ENCODE data around the gene C1QTNF9.
"Not testable (repeated sequence)": the region's sequence is repeated elsewhere in the genome, so short reads cannot be mapped to it uniquely, and the experiment has no call there.

Gene C1QTNF9

DNA sequence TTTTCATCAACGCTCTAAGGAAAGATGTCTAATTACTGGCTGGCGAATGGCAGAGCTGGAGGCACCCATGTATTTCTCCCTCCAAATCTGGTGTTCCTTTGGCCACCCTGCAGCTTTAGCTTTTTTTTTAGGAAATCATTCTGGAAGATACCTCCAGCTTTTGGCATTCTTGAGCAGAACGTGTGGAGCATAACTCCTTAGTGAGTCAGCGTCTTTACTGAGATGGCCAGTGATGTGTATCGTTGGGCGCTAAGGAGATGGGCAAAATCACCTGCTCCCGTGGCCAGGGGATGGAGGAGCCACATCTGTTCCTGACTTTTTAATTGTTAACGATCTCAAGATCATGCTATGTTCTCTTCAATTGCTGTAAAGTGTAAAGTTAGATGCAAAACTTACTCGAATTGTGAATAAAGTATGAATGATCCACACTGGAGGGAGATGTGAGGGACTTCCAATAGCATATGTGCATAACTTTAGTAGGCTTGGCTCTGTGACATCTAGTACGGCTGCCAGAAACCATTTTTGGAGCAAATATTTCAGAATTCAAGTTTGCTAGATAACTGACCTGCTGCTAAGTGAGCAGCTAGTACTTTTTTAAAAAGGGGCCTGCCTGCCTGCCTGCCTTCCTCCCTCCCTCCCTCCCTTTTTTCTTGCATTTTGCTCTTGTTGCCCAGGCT lies 24.4 kb upstream of the C1QTNF9 start:
- DNase-seq: no peak

DNA sequence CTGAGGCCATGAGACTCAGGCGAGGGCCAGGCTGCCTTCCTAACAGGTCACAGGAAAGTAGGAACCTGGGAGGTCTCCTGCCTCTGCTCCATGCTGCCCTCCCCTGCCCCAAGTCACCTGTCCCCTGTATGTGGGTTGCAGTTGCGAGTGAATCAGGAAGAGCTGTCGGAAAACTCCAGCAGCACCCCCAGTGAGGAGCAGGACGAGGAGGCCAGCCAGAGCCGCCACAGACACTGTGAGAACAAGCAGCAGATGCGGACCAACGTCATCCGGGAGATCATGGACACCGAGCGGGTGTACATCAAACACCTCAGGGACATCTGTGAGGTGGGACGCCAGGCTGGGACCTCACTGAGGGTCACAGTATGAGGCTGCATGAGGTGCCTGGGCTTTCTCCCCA lies 22.8 kb upstream of the C1QTNF9 start:
- no peak for DNase-seq

DNA sequence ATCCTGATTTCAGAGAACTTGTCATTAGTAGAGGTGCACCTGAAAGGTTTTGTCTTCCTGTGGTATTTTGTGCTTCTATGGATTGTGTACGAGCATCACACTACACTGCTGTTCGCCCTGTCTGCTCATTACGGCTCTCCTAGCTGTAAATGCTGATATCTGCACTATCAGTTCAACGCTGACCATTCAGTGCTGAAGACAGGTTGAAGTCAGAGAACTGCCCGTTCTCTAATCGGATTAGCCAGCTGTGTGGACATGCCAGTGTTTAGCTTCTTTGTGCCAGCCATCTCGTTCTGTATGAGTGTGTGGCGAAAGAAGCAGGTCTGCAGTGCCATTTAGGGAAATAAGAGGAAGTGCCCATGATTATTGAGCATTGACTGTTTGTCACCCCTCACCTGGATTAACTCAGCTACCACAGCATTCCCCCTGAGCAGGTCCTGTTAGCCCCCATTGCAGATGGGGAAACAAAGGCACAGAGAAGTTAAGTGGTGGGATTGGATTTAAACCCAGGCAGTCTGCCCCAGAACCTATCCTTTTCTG lies 21.6 kb upstream of the C1QTNF9 start:
- DNase-seq: no peak

DNA sequence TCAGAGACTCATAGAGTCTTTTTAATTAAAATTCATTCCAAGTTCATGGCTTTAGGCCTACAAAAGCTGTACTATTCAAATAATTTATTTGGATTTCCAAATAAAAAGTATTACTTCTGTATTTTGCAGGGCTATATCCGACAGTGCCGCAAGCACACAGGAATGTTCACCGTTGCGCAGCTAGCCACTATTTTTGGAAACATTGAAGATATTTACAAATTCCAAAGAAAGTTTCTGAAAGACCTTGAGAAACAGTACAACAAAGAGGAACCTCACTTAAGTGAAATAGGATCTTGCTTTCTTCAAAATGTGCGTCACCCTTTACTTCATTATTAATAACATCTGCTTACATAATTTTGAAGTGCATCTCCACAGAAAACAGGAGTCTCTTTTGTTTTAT lies 20.5 kb upstream of the C1QTNF9 start:
- no peak for DNase-seq

DNA sequence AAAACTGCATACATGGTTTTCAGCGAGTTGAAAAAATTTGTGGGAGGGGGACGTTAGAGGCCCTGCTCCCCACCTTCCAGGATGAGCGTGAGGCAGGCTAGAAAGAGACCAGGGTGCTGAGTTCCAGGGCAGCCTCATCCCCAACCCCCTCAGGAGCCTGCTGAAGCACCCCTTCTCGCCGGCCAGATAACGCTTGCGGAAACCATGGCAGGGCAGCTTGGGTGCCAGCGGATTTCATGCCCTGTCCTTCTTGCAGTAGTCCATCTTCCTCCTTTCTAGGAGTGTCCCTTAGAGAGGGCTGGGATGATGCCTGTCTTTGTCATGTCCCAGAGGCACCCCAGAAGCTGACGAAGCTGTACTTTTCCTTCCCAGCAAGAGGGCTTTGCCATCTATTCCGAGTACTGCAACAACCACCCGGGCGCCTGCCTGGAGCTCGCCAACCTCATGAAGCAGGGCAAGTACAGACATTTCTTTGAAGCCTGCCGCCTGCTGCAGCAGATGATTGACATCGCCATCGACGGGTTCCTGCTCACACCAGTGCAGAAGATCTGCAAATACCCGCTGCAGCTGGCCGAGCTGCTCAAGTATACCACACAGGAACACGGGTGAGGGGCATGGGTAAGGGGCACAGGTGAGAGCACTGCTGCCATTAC lies 19.0 kb upstream of the C1QTNF9 start:
- no peak for DNase-seq

DNA sequence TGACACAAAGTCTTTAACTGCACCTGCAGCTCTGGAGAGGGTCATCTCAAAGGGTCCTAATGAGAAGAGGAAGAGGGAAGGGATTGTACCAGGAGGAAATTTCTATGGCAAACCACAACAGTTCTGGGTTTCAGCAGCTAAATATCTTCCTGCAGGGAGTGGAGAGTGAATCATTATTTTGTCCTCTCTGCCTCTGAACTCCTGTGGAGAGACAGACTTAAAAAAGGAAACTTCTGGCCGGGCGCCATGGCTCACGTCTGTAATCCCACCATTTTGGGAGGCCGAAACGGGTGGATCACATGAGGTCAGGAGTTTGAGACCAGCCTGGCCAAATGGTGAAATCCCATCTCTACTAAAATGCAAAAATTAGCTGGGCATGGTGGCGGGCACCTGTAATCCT lies 16.9 kb upstream of the C1QTNF9 start:
- DNase-seq: no peak

DNA sequence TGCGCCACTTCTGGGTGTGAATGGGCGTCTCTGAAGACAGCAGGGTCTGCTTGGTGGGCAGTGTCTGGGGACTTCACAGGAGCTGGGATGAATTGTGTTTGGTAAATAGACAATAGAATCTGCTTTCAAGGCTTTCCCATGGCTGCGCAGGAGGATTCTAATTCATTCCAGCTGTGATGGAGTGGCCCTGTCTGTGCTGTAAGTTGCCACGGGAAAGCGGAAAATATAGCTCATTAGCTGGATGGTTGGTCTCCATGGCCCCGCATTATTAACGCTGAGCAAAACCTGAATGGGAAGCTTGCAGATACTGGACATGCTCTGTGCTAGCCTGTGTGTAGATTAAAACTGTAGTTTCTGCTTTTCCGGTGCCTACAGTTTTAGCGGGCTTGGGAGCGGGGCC lies 15.6 kb upstream of the C1QTNF9 start:
- DNase-seq: no peak

DNA sequence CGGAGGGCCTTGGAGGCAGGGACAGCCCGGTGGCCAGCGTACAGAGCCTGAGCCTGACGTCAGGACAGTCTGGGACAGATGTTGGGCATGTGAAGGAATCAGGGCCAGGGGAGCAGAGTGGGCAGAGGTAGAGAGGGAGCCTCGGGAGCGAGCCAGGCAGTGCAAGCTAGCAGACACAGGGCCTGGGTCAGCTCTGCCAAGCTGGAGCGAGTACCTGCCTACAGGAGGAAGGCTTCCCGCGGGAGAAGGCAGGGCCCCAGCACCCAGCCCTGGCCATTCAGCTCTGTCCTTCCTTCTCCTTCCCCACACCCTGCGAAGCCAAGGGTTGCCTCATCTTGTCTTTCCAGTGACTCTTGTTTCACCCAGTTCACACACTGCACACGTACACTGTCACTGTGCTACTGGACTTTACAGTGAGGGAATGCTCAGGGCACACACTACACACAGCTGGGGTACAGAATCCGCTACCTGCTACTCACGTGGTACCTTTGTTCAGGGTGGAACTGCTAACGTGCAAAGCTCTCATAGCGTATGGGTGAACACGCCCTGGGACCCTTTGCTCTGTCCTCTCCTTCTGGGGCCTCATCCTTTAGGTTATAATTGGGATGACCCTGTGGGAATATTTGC lies 9.8 kb upstream of the C1QTNF9 start:
- DNase-seq: no peak

DNA sequence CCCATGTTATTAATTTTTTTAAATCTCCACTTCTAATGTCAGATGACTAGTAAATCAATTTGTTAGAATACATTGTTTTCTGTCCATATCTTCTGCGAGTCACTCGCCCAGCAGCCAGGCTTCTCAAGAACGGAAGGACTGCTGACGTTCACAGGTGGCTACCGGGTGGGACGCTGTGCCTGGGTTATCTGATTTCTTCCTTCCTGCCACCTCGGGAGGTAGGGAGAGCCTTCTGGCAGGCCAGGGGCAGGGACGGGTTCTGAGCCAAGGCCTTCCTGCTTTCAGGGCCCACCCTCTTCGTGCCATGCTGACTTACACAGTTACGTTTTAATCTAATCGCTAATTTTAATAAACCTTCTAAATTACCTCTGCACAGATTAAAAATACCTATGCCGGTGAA lies 7.9 kb upstream of the C1QTNF9 start:
- DNase-seq: no peak

DNA sequence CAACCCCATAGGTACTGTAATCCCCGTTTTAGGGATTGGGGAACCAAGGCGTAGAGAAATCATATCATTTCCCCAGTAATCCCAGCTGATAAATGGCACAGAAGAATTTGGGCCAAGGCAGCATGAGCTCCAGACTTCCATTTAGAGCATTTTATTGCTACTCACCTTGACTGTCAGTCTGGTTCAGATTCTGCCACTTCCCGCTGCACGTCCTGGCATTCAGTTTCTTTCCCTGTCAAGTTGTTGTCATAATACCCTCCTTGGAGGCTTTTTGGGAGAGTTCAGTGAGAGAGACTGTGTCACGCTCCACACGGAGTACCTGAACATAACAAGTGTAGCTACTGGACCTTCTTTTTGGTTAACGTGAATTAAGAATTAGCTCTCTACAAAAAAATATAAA lies 7.5 kb upstream of the C1QTNF9 start:
- DNase-seq: no peak

DNA sequence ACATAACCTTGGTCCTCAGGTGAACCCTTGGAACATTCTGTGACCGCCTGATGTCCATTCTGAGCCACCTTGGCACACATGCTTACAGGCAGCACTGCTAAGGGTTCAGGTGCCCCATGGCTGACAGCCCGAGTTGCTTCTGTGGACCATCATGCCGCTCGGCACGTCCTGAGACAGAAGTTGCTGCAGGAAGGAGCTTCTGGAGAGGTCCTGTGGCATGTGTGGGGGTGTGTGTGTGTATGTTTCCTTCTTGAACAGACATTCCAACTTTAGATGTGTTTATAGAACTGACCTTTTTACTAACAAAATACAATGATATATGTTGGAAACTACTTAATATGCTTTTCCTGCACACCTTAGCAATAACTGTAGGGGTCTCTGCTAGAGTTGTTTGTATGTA lies 4.8 kb upstream of the C1QTNF9 start:
- no peak for DNase-seq

DNA sequence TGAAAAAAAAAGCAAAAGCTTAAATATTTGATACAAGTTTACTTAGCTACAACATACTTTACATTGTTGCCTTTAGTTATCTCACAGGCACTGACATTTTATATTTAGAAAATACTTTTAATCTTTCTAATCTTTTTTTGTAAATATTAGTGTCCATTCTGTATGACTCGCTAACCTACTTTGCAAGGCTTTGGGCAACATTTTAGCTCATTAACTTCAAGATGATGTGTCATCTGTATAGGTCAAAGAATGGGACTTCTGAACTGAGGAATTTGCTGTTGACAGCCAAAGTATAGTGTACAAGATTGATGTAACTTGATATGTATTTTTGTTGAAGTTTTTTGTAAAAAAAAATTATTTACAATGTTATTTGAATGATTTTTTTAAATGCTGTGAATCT lies 2.7 kb upstream of the C1QTNF9 start:
- DNase-seq: no peak

DNA sequence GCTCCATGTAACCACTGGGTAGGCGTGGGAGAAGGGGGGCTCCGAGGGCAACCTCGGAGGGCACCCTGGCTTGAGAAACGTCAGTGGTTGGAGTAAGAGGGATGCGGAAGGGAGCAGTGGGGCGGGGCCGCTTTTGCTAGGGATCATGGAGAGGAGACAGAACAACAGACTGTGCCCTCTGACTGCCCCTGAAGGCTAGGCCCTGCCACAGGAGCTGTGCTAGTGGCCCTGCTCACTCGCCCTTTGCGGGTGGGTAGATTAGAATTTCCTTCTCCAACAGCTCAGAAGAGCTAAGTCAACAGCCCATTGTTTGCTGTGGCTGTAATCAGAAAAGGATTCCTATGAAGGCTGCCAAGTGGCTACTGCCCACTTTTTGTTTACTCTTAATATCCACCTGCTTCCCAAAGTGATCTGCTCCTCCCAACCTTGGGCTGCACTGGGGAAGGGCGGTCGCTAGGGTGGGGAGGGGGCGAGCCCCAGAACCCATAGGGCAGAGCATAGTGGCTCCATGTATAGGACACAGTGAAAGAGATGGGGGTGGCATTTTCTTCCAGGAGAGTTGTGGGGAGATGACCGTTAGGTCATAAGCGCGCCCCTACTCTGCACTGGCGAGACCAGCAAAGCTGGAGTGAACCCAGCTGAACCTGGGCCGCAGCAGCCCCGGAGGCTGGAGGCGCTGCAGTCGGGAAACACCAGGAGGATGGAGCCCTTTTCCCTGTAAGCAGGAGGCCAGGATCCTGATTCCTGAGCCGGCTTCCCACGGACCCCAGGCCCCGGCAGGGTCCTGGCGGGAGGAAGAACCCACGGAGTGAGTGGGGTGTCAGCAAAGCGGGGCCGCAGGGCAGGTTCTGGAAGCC lies 1.9 kb upstream of the C1QTNF9 start:
- no peak for DNase-seq

DNA sequence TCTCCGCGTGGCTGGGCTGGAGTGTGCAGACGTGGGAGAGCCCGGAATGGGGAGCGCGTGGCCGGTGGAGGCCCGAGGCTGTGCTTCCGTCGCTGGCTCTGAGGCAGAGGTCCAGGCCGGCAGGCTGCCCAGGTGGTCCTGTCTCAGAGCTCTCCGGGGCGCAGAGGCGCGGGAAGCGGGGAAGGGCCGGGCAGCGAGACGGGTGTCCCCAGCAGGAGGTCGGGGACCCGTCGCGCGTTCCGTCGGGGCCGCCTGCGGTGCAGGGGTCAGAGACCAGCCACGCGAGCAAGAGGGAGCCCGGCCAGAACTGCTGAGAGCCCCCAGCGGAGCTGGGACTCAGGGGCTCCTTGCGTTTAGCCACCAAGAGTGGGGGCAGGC lies 1.3 kb upstream of the C1QTNF9 start:
- no peak for DNase-seq

DNA sequence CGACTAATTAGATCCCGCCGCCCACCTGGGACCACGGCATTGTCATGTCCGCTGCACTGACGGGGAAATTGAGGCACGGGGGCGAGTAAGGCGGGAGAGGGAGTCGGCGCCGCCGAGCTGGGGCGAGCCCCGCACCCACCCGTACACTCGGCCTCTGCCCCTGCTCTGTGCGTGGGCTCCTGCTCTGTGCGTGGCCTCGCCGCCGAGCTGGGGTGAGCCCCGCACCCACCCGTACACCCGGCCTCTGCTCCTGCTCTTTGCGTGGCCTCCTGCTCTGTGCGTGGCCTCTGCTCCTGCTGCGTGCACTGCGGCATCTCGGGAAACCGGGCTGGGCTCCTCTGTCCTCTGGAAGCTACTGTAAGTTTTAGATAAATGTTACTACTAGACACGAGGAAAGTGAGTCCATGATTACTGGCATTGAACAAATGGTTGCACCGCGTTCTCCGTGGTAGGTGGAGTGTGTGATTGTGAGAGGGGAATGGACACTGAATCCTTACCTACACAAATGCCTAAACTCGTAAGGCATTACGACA lies 826 bp upstream of the C1QTNF9 start:
- no peak for DNase-seq

DNA sequence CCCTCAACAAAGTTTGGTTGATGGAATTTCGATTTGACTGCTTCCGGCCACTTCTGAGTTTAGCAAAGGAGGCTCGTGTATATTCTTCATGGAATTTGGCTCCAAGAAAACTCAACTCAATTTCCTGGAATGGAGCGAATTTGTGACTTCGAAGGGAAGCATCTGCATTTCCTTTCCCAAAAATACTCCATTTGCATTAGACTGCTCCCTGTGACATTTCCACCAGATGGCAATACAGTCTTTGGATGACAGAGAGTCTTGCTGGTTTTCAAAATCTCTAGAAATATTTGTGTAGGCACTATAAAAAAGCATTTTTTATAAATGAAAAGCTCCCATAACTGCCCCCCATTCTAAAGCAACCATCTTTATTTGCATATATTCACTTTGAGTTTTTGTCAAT lies 4.1 kb downstream of the C1QTNF9 start:
- no peak for DNase-seq

DNA sequence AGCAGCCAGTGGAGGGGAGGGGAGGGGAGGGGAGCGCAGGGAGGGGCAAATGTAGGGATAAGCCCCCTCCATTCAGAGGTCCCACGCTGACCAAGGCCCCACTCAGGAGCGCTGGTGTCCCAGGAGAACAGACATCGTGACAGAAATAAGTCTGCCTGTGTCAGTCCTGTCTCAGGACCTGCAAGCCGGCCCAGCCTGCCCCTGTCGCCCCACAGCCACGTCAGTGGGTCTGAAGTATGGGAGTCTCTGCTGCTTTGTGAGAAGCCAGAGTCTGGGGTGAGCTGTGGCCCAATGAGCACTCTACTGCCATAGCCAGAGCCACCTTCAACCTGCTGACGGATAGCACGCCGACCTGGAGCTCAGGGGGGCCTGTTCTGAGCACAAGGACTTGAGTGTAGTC lies 8.5 kb downstream of the C1QTNF9 start:
- DNase-seq: not testable (repeated sequence)

DNA sequence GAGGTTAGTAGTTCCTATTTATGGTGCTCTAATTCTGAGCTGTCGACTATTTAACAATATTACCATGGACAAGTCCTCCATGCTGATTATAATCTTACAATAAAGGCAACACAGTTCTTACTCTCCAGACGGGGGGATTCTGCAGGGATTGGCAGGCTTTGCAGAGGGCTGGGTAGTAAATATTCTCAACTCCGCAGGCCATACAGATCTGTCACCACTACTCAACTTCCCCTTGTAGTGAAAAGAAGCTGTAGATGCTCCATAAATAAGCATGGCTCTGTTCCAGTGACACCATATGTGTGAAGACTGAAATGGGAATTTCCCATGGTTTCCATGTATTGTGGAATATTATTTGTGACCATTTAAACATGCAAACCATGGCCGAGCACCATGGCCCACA lies 9.5 kb downstream of the C1QTNF9 start:
- DNase-seq: not testable (repeated sequence)

DNA sequence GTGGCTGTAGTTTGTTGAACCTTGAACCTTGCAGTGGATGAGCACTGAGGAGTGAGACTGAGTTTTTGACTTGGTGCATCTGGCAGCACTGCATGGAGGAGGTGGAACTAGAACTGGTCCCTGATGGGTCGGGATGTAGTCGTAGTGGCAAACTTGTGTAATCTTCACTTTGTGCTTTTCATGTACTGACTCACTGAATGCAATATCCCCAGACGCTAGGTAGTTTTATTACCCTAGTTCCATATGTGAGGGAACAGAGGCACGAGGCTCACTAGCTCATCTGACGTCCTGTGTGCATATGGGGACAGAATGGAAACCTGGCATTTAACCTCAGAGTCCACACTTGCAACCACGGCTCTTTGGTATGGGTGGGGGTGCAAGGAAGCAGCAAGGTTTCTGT lies 10.3 kb downstream of the C1QTNF9 start:
- DNase-seq: not testable (repeated sequence)

DNA sequence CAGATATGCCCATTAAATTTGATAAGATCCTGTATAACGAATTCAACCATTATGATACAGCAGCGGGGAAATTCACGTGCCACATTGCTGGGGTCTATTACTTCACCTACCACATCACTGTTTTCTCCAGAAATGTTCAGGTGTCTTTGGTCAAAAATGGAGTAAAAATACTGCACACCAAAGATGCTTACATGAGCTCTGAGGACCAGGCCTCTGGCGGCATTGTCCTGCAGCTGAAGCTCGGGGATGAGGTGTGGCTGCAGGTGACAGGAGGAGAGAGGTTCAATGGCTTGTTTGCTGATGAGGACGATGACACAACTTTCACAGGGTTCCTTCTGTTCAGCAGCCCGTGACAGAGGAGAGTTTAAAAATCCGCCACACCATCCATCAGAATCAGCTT lies 12.0 kb downstream of the C1QTNF9 start:
- not testable (repeated sequence) for DNase-seq

DNA sequence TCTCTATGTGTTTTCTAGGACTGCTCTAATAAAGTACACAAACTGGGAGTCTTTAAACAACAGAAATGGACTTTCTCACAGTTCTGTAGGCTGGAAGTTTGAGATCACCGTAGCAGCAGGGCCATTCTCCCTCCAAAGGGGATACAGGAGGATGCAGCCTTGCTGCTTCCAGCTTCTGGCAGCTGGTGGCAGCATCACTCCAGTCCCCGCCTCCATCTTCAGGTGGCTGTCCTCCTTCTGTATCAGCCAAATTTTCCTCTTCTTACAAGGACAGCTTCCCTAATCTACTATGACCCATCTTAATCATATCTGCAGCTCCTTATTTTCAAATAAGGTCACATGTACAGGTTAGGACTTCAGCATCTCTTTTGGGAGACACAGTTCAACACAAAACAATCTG lies 13.1 kb downstream of the C1QTNF9 start:
- DNase-seq: not testable (repeated sequence)

DNA sequence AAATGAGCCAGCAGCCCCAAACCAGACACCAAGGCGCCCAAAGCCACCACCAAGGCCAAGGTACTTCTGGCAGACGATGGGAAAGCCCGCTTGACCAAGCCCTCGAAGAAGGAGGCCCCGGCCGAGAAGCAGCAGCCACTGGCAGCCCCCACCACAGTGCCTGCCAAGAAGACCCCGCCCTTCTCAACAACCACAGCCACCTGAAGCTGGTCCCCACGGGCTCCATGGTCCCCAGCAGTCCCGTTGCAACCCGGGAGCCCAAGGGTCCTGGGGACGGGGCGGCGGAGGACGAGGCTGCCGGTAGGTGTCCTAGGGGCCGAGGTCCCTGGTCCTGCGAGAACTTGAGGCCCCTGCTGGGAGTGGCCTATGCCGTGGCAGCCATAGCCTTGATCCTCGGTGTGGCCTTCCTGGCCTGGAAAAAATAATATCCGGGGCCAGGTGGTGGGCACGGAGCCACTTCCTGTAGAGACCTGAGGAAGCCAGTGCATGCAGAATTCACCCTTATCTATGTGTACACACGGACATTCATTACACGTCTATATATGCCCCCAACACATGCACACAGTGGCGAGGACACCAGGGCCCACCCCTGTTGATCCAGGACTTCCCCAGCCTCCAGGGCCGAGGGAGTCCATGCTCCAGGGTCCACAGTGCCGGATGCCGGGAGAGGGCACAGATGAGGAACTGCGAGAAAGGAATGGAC lies 13.8 kb downstream of the C1QTNF9 start:
- no peak for DNase-seq

DNA sequence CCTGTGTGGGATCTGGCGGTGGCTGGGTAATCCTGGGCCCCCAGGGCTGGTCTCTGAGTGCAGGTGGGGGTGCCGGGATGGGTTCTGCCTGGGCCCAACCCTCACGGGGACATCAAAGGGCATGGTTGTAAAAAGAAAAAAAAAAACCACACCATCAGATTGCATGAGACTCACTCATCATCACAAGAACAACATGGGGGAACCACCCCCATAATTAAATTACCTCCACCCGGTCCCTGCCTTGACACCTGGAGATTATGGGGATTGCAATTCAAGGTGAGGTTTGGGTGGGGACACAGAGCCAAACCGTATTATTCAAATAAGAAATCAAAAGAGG lies 14.3 kb downstream of the C1QTNF9 start:
- DNase-seq: no peak

Measured in AML-193 (cell line).